Stimulated activated CD4-positive, alpha-beta T cell treated with anti-CD3 and anti-CD28 coated beads, Interleukin-1b, Interleukin-23, amount 100 ng/mL, for 48 hours (primary cell): ENCODE data around the gene ATF5.
"Not testable (repeated sequence)": the region's sequence is repeated elsewhere in the genome, so short reads cannot be mapped to it uniquely, and the experiment has no call there.

Experiments
- DNase-seq: peaks from one replicate; pipeline ENCODE4 v3.0.0-alpha.2; 2020

ATF5 gene

DNA sequence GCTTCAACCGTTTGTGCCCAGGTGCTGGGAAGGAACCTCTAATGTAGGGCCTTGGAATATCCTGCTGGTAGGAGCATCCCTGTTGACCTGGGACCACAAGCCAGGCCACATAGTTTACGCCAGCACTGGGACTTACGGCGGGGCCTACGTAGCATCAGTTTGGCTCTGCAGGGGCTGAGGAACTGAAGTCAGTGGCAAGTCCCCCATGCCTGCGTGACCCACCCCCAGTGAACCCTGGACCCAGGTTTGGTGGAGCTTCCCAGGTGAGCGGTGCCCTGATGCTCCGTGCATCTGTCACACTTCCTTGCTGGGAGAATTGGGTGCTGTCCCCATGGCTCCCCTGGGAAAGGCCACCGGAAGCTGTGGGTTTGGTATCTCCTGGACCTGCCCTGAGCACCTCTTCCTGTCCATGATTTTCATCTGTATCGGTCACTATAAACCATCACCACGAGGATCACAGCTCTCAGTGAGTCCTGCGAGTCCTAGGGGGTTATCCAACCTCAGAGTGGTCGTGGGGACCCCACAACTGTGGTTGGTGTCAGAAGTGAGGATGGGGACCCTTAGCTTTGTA, 22.0 kb downstream of the ATF5 start:
- no peak for DNase-seq

DNA sequence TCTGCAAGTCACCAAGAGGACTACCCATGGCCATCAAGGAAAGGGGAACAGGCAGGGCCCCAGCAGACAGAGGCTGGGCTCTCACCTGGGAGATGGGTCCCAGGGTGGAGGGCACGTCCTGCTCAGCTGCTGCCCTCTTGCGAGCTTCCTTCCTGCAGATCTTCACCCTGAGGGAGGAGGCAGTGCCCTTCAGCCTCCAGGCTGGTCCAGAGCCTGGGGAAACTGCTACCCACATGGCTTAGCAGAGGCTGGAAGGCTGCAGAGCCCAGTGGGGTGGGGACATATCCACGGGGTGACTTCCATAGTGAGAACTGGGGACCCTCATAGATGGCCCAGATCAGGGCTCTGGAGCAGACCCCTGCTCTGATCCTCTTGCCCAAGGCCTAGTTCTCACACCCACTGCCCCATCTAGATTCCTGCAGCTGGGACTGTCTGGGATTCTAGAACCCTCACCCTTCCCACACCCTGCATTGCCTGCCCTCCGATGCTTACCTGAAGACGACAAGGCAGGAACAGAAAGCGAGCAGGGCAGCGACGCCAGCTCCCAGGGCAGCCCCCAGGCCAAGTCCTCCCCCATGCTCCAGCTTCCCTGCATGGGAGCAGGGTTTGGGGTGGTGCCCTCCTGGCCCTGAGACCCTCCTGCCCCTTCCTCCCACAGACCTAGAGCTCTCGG, 22.9 kb downstream of the ATF5 start:
- no peak for DNase-seq

DNA sequence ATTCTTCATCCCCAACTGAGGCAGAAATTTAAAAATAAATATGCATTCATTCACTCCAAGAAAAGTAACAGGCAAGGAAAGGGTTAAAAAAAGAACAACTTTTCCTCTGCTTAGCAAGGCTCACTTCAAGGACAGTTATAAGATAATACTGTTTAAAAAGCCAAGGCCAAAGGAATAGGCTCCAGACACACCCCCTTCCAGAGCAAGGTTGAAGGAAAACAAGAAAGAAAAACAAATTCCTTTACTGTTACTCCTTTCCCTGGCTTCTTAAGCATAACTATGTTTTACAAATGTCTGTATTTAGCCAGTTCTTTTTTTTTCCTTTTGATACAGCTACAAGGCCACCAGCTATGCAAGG, 23.5 kb downstream of the ATF5 start:
- DNase-seq: no peak

DNA sequence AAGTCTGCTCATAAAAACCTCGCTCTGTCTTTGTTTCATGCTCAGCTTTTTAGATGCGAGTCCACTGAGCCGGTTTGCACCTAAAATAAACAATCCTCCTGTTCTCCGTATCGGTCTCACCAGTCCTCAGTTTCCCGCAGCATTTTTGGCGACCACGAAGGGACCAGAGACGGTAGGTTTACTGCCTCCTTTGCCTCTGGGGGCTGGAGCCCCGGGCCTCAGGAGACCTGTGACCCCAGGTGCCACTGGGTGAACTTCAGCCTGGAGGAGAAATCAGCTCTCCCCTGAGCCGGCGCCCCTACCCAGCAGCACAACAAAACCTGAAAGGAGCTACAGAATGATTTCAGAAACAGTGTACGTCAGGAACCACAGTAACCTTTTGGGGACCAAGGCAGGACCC, 23.9 kb downstream of the ATF5 start:
- DNase-seq: no peak

DNA sequence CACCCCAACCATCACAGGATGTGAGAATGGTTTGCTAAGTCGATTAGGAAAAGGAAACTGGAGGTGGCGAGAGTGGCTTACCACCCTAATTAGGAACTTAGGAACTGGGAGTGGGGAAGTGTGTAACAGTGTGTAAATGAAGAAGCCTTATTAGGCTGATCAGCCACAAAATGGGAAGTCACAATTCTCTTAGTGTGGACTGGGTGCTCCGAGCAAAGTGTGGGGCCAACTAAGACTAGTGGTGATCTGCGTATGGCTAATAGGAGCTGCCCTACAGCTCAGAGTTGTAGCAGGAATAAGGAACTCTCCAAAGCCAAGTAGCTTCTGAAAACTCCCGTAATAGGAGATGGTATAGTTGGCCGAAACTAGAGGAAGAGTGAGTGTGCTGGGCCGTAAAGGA, 24.4 kb downstream of the ATF5 start:
- no peak for DNase-seq

DNA sequence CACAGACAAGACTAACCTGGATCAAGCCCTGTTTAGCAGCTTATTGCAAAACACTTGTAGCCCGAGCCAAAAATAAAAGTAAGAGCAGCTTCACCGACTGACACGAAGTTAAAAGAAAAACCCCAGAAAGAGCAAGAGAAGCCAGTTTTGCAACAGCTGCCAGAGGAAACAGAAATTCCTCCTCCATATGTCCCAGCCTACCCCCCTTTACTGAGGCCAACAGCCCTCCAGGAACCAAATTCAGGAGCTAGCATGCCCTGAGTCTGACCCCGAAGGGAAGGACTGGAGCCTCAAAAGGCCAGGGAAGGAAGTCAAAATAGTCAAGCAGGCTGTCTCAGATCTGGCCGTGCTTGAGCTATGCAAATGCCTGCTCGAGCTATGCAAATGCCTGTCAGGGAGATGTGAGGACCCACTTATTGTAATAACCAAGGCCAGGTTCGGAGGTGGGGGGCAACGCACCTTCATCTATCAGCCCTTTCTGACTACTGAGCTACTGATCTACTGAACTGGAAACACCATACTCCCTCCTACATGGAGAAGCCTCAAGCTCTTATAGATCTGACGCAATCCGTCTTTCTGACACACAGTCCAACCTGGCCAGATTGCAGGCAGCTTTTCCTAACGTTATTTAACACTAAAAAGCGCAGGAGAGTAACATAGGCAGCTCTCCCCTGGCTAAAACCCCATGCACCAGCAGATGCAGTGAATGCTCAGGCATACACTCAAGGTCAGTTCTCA, 25.3 kb downstream of the ATF5 start:
- no peak for DNase-seq

DNA sequence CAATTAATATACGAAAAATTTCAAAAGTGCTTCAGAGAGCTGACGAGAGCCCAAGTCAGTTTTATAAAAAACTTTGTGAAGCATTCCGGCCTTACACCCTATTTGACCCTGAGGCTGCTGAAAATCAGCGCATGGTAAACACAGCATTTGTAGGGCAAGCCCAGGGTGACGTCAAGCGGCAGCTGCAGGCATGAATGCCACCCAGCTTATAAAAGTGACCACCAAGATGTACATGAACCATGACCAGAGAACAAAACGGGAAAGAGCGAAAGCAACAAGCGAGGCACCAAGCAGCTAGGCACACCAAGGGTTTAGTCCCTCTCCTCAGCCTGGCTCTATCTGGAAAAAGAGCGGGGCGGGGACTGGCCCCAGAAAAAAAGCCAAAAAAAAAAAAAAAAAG, 25.9 kb downstream of the ATF5 start:
- no peak for DNase-seq

DNA sequence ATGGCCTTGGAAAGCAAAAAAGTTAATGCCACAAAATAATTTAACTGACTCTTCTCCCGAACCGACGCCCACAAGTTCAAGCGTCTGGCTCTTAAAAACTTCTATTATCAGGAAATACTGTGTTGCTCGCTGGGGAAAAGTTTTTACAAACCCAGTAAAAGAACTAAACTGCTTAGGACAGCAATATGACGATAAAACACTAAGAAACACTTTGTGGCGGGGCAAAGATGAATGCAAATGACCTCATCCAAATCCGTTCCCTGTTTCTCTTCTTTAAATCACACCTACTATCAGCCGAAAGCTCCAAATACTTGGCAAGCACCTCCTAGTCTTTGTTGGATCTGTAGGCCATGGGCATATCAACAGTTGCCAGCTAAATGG, 27.1 kb downstream of the ATF5 start:
- no peak for DNase-seq

DNA sequence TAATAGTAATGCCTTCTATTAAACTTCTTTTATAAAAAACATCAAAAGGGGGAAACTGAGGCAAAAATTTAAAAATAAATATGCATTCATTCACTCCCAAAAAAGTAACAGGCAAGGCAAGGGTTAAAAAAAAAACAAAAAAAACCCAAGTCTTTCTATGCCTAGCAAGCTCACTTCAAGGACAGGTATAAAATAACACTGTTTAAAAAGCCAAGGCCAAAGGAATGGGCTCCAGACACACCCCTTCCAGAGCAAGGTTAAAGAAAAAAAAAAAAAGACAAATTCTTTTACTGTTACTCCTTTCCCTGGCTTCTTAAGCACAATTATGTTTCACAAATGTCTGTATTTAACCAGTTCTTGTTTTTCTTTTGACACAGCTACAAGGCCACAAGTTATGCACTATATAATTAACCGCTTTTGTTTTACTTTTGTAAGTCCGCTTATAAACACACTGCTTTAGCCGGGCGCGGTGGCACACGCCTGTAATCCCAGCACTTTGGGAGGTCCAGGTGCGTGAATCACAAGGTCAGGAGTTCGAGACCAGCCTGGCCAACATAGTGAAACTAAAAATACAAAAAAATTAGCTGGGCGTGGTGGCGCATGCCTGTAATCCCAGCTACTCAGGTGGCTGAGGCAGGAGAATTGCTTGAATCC, 28.4 kb downstream of the ATF5 start:
- DNase-seq: no peak

DNA sequence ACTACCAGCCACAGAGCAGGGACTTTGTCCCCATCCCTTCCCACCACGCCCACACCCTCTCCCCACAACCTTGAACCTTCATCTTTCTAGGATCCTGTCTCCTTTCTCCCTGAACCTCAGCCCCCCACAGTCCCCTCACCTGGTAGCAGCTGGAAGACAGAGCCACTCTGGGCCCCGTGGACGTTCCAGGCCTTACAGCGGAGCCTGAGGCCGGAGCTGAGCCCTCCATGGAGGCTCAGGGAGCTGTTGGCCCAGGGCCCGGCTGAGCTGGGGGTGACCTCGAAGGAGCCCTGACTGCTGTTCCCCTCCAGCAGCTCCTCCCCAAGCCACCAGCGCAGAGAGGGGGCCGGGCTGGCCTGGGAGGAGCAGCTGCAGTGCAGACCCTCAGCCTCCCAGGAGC, 29.1 kb downstream of the ATF5 start:
- not testable (repeated sequence) for DNase-seq

DNA sequence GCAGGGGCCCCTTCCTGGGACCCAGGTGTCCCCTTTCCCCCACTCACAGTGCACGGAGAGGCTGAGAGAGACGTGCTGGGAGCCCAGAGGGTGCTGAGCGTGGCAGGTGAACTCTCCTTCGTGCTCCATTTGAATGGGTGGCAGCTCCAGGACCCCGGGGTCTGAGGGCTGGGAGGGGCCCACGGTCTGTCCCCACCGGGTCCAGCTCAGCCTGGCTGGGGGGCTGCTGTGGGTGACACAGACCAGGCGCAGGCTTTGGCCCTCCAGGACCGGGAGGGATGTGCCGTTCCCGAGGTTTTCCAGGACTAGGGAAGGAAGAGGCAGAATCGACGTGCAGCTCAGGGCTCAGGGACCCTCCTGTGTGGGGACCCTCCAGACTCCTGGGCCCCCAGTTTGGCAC, 29.6 kb downstream of the ATF5 start:
- not testable (repeated sequence) for DNase-seq

DNA sequence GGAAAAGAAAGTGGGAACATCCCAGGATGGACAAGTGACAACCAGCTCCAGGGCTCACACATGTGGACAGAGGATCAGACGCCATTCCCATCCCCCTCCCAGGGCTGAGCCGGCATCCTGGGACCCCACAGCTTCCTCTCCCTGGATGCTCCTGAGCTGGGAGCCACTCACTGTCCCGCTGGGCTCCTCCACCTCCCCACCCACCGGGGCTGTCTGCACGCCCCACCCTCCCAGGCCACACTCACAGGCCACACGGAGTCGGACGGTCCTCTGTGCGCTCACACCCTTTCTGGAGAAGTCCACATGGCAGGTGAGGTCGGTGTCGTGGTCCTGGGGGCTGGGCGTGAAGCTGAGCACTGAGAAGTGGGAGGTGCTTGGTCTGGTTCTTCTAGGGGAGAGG, 30.9 kb downstream of the ATF5 start:
- not testable (repeated sequence) for DNase-seq

DNA sequence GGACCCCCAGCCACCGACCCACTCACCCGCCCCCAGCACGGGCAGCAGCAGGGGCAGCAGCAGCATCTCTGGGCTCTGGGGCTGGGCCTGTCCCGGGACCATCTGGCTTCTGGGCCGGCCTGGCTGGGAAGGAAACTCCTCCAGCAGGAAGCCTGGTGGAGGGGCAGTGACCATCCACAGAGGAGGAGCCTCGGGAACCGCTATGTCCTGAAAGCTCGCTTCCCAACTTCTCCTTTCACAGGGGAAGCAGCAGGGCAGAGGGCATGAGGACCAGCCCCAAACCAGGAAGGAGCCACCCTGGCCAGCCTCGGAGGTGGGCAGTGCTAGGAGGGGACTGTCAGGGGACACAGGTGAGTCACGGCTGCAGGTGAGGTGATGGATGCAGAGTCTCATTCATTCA, 32.0 kb downstream of the ATF5 start, which contains the start of gene SIGLEC11:
Gene SIGLEC11, minus strand, starts transcription at position 193 of the 400 bp plus-strand sequence. Its CDS starts 91 bp downstream, at position 102.
- DNase-seq: not testable (repeated sequence)

DNA sequence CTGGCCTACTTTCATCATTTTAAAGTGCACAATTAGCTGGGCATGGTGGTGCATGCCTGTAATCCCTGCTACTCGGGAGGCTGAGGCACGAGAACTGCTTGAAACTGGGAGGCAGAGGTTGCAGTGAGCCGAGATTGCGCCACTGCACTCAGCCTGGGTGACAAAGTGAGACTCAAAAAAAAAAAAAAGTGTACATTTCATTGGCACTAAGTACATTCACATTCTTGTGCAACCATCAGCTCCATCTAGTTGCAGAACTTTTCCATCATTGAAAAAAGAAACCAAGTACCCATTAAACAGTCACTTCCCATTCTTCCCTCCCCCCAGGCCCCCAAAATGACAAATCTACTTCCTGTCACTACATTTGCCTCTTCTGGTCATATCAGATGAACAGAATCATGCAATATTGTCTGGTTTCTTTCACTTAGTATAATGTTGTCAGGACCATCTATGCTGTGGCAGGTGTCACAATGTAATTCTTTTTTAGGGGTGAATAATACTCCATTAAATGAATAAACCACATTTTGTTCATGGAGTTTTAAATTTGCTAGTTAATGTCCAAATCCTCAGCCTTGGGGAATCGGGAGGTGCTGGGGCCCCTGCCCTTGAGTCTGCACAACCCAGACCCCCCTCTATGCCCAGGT, 39.4 kb downstream of the ATF5 start:
- DNase-seq: no peak

DNA sequence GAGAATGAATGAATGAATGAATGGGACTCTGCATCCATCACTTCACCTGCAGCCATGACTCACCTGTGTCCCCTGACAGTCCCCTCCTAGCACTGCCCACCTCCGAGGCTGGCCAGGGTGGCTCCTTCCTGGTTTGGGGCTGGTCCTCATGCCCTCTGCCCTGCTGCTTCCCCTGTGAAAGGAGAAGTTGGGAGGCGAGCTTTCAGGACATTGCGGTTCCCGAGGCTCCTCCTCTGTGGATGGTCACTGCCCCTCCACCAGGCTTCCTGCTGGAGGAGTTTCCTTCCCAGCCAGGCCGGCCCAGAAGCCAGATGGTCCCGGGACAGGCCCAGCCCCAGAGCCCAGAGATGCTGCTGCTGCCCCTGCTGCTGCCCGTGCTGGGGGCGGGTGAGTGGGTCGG, 40.4 kb downstream of the ATF5 start:
- DNase-seq: not testable (repeated sequence)

DNA sequence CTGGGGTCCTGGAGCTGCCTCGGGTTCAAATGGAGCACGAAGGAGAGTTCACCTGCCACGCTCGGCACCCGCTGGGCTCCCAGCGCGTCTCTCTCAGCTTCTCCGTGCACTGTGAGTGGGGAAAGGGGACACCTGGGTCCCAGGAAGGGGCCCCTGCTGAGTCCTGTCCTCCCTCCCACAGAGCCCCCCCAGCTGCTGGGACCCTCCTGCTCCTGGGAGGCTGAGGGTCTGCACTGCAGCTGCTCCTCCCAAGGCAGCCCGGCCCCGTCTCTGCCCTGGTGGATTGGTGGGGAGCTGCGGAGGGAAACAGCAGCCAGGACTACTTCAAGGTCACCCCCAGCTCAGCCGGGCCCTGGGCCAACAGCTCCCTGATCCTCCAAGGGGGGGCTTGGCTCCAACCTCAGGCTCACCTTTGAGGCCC, 43.0 kb downstream of the ATF5 start:
- DNase-seq: no peak

DNA sequence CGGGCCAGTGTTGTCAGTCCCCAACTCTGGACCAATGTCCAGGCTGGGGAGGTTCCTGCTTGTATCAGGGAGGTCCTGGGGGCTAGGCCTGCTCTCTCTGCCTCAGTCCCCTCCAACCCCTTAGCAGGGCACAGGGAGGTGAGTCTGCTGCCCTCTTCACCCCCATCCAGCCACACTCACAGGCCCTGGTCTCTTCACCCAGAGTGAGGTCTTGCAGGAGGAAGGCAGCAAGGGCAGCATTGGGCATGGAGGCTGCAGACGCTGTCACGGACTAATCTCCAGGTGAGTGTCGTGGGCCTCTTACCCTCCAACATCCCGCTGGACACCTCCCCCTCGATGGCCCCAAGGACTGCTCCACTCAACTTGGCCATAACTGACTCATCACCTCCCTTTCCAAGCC, 43.8 kb downstream of the ATF5 start:
- no peak for DNase-seq

DNA sequence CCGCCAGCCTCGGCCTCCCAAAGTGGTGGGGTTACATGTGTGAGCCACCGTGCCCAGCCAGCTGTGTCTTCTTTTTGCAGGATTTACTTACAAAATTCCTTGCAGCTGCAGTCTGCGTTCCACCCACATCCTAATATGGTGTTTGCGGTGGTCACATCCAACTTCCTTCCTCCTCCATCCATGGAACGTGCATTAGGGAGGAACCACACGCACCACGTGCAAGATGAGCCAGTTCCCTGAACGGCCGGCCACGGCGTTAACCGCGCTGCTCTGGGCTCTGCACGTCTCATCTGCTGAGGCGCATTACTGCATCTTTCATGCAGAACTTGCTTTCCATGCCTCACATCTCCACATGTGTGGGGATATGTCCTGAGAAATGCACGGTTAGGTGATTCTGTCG, 45.0 kb downstream of the ATF5 start:
- no peak for DNase-seq

DNA sequence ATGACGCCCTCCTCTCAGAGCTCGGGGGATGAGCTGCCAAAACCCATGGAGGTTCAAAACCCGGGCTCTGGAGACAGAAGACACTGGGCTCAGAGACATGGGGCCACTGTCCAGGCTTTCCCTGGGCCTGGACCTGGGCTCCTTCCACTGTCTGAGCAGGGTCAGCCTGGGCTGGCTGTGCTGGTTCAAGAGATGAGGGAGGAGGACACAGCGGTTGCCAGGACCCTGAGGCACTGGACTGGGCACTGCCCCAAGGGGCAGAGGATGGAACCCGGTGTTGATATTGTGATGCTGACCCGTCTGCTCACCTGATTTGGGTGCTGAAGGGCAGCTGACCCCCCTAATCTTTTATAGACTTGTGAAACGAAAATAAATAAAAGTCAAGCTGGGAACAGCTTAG, 46.0 kb downstream of the ATF5 start:
- DNase-seq: no peak

DNA sequence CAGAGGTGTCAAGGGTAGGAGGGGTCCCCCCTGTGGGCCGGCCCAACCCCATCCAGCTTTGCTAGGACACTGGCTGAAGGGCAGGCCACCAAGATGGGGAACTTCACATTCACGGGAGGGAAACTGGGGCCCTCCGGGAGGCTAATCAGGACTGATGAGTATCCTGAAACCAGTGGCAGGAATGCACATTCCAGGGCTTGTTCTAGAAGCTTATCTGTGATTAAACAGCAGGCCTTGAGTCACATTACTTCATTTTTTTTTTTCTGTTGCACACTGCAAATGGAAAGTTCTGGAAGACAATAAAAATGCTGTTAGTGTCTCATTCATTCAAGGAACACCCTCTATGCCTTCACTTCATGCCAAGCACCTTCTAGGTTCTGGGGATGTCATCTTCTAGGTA, 47.5 kb downstream of the ATF5 start:
- no peak for DNase-seq

DNA sequence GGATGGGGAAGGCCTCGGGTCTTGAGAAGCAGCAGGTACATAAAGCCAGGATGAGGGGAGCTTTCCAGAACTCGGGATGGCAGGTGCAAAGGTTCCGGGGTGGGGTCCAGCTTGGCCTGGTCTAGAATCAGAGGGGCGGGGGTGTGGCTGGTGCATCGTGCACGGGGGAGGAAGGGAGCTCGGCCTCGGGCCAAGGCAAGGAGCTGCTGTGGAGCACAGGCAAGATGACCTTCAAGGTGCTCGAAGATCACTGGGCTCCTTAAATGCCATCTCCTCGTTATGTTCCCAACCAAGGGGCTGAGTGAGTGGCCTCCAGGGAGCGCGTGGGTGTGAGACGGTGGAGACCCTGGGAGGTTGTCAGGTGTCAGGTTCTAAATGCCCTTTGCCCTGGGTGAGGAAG, 48.1 kb downstream of the ATF5 start:
- no peak for DNase-seq

DNA sequence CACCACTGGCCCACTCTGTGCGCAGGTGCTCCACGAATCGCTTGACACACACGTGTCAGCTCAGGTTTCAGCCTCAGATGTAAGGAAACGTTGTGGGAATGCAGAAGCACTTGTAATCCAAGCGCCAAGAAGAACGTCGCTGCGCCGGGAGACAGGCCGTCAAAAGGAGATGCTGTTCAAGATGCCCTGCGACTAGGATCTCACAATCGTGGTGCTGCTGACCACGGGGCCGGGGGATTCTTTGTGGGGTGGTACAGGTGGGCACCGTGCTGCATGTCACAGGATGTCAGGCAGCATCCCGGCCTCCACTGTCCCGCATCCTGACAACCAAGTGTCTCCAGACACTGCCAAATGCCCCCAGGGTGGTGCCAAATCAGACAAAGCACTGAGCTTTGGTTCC, 48.9 kb downstream of the ATF5 start:
- DNase-seq: no peak

DNA sequence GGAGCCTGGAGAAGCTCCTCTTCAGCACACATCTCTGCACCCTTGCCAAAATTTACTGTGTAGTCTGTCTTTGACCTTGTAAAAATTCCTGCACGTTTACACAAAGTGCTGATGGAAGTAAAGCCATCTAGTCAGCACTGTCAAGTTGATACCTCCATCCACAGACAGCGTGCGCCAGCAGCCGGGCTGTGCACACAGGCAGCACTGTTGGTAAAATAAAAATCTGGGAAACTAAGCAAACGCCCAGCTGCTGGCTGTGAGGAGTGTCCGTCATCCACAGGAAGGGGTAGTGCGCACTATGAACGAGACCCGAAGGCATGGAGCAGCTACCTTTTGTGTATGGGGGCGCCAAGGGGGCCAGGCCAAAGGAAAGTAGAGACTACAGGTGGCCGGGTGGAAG, 49.3 kb downstream of the ATF5 start:
- no peak for DNase-seq
